A204.1 (cell line): Measurements from ENCODE around the gene PRDM15.

Source experiments
- FAIRE-seq: peaks from 2 replicates; lab custom pipeline; 2012; peaks lifted over from hg19 to GRCh38; lab: Jason Lieb, UNC

PRDM15 gene

GRCh38 chr21:41863439-41863740 is 15.8 kb downstream of the PRDM15 start:
- FAIRE-seq, result no peak

- no peak for FAIRE-seq
Observed at GRCh38 chr21:41861987-41862386, 17.2 kb downstream of the PRDM15 start.

DNA sequence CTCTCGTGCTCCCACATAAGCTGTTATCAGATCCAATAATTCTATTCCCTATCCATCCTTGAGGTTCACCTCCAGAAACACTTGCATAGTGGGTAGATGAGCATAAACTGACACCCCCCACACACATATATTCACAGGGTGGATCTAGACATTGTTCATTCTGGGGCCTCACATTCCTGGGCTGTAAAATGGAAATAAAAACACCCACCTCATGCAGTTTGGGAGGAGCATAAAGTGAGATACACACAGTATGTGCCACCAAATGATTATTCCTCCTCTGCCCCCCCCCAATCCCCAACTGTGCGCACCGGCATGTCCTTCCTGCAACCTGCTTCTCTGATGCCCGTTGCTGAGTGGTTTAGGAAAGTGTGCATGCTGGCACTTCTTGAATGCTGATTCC is 17.9 kb downstream of the PRDM15 start:
- no peak for FAIRE-seq

DNA sequence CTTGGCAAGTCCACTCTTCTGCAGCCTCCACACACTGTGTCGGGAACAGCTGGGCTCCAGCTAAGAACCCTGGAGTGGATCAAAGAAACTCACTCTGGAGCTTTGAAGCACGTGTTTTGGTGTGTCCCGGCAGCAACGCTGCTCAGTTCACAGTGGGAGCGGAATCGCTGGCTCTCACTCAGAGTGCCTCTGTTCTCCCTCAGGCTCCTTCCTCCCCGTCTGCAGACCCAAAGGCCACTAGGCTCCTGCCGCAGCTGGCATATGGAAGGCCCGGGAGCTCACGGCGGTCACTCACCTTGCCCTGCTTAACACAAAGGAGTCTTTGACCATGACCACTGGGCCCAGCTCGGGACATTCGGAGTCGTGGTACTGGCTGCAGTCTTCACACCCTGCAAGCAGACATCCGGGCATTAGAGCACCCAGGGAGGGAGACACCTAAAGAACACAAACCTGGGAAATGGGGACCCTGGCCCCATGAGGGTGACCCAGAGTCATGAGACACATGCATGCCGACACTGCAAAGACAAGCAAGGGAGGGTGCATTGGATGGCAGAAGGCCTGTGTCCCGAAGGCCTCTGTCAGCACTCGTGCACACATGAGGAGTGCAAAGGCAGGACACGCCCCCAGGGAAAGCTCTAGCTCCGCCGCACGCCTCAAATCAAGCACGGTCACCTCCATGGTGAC is 19.7 kb downstream of the PRDM15 start:
- FAIRE-seq, result no peak

DNA sequence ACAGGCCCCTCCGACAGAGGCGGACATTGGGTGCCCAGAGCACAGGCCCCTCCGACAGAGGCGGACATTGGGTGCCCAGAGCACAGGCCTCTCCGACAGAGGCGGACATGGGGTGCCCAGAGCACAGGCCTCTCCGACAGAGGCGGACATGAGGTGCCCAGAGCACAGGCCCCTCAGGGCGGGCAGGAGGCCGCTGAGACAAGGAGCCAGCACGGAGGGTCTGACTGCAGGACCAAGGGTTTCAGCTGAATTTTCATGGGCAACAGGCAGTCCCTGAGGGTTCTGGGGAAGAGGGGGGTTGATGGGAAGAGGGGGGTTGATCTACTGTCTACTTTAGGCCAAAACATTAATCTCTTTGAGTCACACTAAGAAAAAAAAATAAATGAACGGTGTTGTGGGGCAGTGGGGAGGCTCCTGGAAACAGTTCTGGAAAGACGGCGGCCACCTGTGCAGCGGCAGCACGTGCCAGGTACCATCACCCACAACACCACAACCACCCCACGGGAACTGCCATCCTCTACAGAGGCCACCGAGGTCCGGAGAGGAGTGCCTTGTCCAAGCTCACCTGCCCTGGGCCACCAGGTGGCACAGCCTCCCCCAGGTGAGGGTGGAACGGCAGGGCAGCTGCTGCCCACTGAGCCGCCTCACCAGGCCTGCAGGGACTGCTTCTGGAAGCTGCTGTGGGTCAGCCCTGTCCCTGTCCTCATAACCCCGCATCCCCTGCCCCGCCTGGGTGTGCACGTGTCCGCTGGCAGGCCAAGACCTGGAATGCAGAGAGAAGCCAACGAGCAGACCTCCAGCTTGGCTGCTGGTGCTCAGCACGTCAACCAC is 20.5 kb downstream of the PRDM15 start:
- no peak for FAIRE-seq

DNA sequence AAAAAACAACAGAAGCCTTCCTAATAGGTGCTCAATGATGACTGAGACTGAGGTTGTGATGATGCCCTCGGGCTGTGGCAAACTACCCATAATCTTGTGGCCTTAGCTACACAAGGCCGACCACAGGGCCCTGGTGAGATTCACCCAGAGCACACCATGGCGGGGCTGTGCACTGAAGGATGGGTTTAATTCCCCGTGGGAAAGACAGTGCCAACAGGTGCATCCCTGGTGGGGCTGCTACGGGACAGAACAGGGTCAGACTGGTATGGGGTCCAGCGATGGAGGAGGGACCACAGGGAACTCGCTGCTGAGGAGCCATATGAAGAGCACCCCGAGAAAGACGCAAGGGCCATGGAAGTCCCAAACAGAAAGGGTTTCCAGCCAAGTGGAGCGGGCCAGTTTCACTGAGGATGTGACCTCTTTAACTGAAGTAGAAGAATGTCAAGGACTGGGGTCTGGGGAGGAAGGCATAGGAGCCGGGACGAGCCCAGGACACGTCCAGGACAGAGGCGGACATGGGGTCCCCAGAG is 21.3 kb downstream of the PRDM15 start:
- FAIRE-seq, result no peak

DNA sequence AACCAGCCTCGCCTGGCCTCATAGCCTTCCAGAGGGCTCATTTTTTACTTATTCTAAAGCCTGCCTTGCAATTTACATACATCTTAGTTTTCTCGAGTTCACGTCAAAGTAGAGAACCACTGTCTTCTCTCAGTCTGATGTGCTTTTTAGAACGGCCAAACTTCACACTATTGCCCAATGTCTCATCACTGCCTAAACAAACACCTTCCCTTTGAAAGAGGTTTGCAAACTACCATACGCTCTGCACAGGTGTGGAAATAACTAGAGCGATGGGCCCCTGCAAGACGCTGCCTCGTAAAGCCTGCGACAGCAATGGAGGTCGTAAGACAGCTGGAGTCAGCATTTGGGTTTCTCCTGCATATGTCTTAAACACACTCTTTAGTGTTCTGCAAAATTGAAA is 22.6 kb downstream of the PRDM15 start:
- FAIRE-seq, result no peak

- FAIRE-seq, result no peak
Observed at GRCh38 chr21:41854426-41854995, 24.6 kb downstream of the PRDM15 start.

DNA sequence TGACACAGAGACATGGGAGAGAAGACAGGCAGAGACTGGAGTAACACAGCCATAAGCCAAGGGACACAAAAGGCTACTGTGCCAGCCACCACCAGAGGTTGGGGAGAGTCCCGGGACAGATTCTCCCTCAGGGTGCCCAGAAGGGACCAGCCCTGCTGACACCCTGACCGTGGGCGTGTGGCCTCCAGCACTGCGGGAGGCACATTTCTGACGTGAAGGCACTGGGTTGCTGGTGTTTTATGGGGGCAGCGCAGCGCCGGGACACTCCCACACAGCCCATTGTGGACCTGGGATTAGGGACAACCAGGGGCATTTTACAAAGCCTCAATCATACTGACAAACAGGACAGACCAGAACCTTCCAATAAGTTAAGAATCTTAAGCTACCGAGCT is 26.2 kb downstream of the PRDM15 start:
- FAIRE-seq, result no peak

DNA sequence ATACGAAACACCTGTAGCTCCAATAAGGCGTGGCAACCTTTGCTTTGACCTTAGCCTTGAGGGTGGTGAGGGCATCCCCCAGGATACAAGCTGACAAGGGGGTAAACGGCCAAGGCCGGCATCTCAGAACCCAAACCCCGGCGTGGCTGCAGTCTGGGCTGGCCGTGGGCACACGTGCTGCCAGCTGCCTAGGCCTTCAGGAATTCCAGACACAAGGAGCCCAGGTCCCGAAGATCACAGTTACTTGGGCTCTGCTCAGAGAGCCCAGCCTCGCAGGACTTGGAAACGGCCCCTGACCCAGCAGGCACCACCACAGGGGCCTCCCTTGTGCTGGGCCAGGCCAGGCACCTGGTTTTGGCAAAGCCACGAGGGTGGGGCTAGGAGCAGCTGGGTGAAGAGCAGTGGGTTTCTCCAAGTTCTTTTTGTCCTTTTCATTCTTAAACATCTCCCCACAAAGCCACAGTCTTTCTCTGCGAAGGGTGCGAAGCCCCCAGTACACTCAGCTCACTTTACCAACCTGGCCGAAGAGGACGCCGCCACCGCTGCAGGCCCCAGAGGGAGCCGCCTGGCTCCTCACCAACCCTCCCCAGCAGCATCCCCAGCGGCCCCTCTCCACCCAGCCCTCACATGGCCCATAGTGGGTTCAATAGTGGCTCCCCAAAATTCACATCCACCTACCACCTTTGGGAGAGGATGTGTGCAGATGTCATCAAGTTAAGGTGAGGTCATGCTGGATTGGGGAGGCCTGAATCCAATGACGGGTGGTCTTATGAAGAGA is 26.8 kb downstream of the PRDM15 start:
- no peak for FAIRE-seq

DNA sequence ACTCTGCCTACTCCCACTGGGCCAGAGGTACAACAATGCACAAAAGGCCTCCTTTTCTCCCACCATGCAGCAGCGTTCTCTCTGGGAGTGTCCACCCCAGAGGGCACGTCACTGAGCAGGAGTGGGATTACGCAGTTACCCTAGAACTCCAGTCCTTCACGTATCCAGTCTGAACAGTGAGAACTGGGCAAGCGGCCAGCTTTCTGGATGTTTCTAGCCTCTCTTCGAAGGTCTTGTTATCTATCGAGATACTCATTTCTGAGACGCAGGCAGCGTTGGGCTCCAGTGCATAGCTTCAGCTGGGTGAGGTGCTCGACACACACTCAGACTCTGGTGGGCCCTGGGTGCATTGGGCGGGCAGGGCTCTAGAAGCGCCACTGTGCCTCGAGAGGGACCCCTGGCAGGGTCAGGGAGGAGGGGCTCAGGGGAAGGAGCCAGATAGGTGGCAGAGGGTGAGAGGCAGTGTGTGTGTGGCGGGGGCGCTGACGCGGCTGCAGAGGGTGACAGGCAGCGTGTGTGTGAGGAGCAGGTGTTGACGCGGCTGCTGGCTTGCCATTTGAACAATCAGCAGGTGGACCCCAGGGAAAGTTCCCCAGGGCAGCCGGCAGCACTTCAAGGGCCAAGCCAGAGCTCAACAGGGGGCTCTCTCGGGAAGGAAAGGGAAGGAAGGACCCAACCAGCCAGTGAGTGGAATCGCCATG is 27.9 kb downstream of the PRDM15 start:
- FAIRE-seq, result no peak

DNA sequence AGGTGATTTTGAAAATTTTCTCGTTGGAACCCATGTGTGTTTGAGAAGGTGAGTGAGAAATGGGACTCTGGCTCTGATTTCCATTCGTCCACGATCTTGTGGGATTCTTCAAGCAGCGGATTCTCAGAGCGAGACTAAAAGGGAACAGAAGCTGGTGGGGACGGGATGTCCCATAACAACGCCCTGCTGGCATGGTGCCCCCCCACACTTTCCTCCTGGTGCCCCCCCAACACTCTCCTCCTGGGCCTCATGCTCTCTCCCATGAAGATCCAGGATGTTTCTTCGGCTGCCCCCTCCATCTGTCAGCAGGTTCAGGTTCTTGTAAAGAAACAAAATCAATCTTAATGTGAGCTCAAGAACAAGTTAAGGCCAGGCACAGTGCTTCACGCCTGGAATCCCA is 29.1 kb downstream of the PRDM15 start:
- no peak for FAIRE-seq

- FAIRE-seq, result no peak
Observed at GRCh38 chr21:41848958-41849580, 30.1 kb downstream of the PRDM15 start.

DNA sequence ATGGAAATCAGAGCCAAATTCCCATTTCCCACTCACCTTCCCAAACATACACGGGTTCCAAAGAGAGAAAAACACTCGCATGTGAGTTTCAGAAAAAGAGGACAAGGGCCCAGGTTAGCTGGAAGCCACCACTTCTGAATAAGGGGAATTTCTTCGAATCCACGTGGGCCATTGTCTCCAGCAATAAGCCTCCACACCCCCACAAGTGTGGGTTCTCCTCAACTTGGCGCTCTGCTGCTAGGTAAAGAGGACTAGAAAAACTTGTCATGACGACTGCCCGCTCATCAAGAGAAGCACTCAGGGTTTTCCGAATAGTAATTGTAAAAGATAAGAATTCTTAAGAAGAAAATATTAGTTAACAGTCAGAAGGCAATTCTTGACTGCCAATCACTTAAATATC is 30.6 kb downstream of the PRDM15 start:
- no peak for FAIRE-seq

GRCh38 chr21:41847066-41847804 is 31.9 kb downstream of the PRDM15 start:
- no peak for FAIRE-seq

DNA sequence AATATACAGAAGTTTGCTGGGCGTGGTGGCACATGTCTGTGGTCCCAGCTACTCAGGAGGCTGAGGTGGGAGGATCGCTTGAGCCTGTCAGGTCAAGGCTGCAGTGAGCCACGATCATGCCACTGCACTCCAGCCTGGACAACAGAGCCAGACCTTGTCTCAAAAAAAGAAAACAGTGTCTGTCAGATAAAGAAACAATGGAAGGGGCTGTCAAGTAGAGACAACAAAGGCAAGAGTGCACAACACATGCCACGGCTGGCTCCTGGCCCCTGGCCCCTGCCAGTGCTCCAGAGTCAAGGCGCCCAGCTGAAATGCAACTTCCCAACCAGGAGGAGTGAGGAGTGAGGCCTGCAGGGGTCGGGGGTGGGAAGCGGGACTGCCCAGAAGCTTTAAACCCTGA is 32.6 kb downstream of the PRDM15 start:
- no peak for FAIRE-seq

- no peak for FAIRE-seq
Observed at GRCh38 chr21:41846033-41846317, 33.2 kb downstream of the PRDM15 start.

GRCh38 chr21:41845310-41846032 is 33.7 kb downstream of the PRDM15 start:
- no peak for FAIRE-seq

DNA sequence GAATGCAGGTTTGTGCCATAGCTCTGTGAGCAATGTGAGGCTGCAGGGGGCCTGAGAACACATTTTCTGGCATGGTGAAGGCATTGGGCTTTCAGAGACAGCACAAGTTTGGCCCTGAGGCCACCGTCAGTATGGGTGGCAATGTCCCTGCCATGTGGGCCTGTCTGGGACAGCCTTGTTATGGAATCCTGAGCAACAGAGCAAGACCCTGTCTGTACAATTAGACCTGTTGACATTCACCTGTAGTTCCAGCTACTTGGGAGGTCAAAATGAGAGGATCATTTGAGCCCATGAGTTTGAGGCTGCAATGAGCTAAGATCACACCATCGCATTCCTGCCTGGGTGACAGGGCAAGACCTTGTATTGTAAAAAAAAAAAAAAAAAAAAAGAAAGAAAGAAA is 35.6 kb downstream of the PRDM15 start:
- FAIRE-seq, result no peak

GRCh38 chr21:41840880-41841279 is 38.3 kb downstream of the PRDM15 start:
- no peak for FAIRE-seq
